Mammary epithelial cell (primary cell): Measurements from ENCODE around the gene TSSC4.

ENCODE experiments used
- EZH2 ChIP-seq: IDR thresholded peaks from 2 replicates; pipeline ENCODE4 v1.6.1; 2012; ENCODE audit warnings: low read length, inconsistent platforms, borderline replicate concordance
- TF ChIP-seq, protein P1 (sequence below), 2 donors: IDR thresholded peaks in 1 of 2; conservative IDR thresholded peaks in 1 of 2; 2 replicates each; pipeline ENCODE4 v1.5.1; 2011 to 2012; ENCODE audit warnings: inconsistent platforms in 2 of 2, low read length in 2 of 2, mild to moderate bottlenecking in 2 of 2, control low read depth in 1 of 2, low read depth in 1 of 2; ENCODE audit not compliant: insufficient read depth in 1 of 2; ENCODE audit errors: extremely low read depth in 1 of 2

DNA sequence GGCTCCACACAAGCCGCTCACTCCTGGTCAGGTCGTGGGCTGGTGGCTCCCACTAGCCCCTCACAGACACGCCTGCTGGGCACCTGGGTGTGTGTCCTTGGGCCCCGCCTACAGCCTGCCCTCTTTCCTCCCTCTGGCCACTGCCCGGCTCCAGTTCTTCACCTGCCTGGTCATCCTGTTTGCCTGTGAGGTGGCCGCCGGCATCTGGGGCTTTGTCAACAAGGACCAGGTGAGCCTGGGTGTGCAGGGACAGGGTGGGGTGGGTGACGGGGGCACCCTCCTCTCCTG is 5.8 kb upstream of the TSSC4 start:
- TF ChIP-seq, protein P1, sequence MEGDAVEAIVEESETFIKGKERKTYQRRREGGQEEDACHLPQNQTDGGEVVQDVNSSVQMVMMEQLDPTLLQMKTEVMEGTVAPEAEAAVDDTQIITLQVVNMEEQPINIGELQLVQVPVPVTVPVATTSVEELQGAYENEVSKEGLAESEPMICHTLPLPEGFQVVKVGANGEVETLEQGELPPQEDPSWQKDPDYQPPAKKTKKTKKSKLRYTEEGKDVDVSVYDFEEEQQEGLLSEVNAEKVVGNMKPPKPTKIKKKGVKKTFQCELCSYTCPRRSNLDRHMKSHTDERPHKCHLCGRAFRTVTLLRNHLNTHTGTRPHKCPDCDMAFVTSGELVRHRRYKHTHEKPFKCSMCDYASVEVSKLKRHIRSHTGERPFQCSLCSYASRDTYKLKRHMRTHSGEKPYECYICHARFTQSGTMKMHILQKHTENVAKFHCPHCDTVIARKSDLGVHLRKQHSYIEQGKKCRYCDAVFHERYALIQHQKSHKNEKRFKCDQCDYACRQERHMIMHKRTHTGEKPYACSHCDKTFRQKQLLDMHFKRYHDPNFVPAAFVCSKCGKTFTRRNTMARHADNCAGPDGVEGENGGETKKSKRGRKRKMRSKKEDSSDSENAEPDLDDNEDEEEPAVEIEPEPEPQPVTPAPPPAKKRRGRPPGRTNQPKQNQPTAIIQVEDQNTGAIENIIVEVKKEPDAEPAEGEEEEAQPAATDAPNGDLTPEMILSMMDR (conservative IDR thresholded peaks at IDR 0.05 in 1 of 2, IDR thresholded peaks at IDR 0.05 in 1 of 2; ENCODE audit: extremely low read depth in 1 of 2, insufficient read depth in 1 of 2, low read depth in 1 of 2, low read length in 2 of 2): no peak
- TF ChIP-seq EZH2: no peak
